HepG2 (cell line): ENCODE results near the gene DSE. TPM values are rescaled to one million over a fixed set of nuclear protein-coding genes. Genes with fewer than 3 reads are reported as not detected.

Source experiments
- ATAC-seq: fragments of 200-7000 bp; cut with Tn5 transposase; 3 replicates; pipeline ENCODE4 v1.9.1; 2020; ENCODE audit warnings: mild to moderate bottlenecking, moderate library complexity
- BruUV-seq: library from RNA; stranded (reverse); fragments of 400-500 nt; replicated peaks from 2 replicates; lab custom pipeline; 2021; lab: Mats Ljungman, UMichigan
- CTCF ChIA-PET: fragments of 300-600 bp; formaldehyde crosslinking; extraction: SDS; loops from one replicate; lab custom pipeline; 2021; ENCODE audit warnings: low total read pairs, inconsistent platforms, low intra/inter-chr PET ratio; lab: Yijun Ruan, JAX
- POLR2A ChIA-PET: fragments of 350-600 bp; sonication (Branson Sonifier 250); formaldehyde crosslinking; loops from one replicate; lab custom pipeline; 2020; ENCODE audit warnings: antibody characterized with exemption, inconsistent platforms; lab: Yijun Ruan, JAX
- DNase-seq: peaks from one replicate; pipeline ENCODE4 v3.0.0-alpha.2; 2015; ENCODE audit warnings: low spot score
- FAIRE-seq: peaks from 3 replicates; lab custom pipeline; 2011; peaks lifted over from hg19 to GRCh38; lab: Jason Lieb, UNC
- H2AFZ ChIP-seq: one replicate; pipeline ENCODE4 v1.6.1; 2011; ENCODE audit warnings: low read length, inconsistent platforms
- H3K27ac ChIP-seq: fragments of 300-600 bp; 3 replicates; pipeline ENCODE4 v1.8.0; 2011; ENCODE audit warnings: mixed run types, mild to moderate bottlenecking, mixed read lengths, low read length, inconsistent platforms; ENCODE audit not compliant: insufficient read depth; ENCODE audit errors: extremely low read length
- H3K27me3 ChIP-seq, 2 experiments: fragments of 200-600 bp in 1 of 2; 2 replicates in 1 of 2; 3 replicates in 1 of 2; pipeline versions ENCODE4 v1.6.0 to v1.8.0; 2011; ENCODE audit warnings: low read length in 2 of 2, mild to moderate bottlenecking in 2 of 2, moderate library complexity in 2 of 2, inconsistent platforms in 1 of 2; ENCODE audit not compliant: insufficient read depth in 2 of 2, control insufficient read depth in 1 of 2
- H3K36me3 ChIP-seq, 2 experiments: fragments of 200-600 bp in 1 of 2; replicated peaks in 1 of 2; 2 replicates in 1 of 2; 3 replicates in 1 of 2; pipeline versions ENCODE4 v1.5.1 to v1.8.0; 2011; ENCODE audit warnings: low read length in 2 of 2, inconsistent platforms in 1 of 2; ENCODE audit not compliant: insufficient read depth in 2 of 2, control insufficient read depth in 1 of 2
- H3K4me1 ChIP-seq: 2 replicates; pipeline ENCODE4 v1.5.1; 2012; ENCODE audit warnings: low read length, inconsistent platforms; ENCODE audit not compliant: insufficient read depth
- H3K4me2 ChIP-seq: 2 replicates; pipeline ENCODE4 v1.6.0; 2011; ENCODE audit warnings: low read depth, low read length, inconsistent platforms
- H3K4me3 ChIP-seq, 3 experiments: fragments of 200-600 bp in 1 of 3; sonication (generic), shearing (Covaris generic) in 1 of 3; replicated peaks in 1 of 3; 2 replicates each; pipeline ENCODE4 v1.5.1; 2011 to 2016; ENCODE audit warnings: low read length in 3 of 3, inconsistent platforms in 2 of 3, low read depth in 2 of 3, mild to moderate bottlenecking in 2 of 3, control low read depth in 1 of 3, mixed read lengths in 1 of 3; ENCODE audit not compliant: insufficient read depth in 1 of 3
- H3K79me2 ChIP-seq: one replicate; pipeline ENCODE4 v1.6.1; 2011; ENCODE audit warnings: low read length, inconsistent platforms; ENCODE audit not compliant: insufficient read depth
- H3K9ac ChIP-seq: 2 replicates; pipeline ENCODE4 v1.6.0; 2011; ENCODE audit warnings: mild to moderate bottlenecking, low read depth, low read length, inconsistent platforms; ENCODE audit not compliant: insufficient read depth
- H3K9me3 ChIP-seq: 2 replicates; pipeline ENCODE4 v1.5.1; 2012; ENCODE audit warnings: mild to moderate bottlenecking, low read length
- H4K20me1 ChIP-seq: 2 replicates; pipeline ENCODE4 v1.6.0; 2011; ENCODE audit warnings: inconsistent platforms, mild to moderate bottlenecking, low read length, moderate library complexity; ENCODE audit not compliant: insufficient read depth
- CBX1 ChIP-seq: IDR thresholded peaks from one replicate; pipeline ENCODE4 v1.6.1; 2016; ENCODE audit warnings: antibody characterized with exemption, low read depth
- HHEX ChIP-seq: IDR thresholded peaks from 2 replicates; pipeline ENCODE4 v1.6.1; 2016; ENCODE audit warnings: control low read depth
- HNF4A ChIP-seq: sonication (generic); formaldehyde crosslinking; IDR thresholded peaks from 2 replicates; pipeline ENCODE4 v1.4.0; 2020; ENCODE audit warnings: missing genetic modification reagents
- KDM2A ChIP-seq: sonication (generic); formaldehyde crosslinking; IDR thresholded peaks from 2 replicates; pipeline ENCODE4 v1.4.0; 2020; ENCODE audit warnings: low read depth, missing genetic modification reagents, borderline replicate concordance
- KLF15 ChIP-seq: sonication (generic); formaldehyde crosslinking; IDR thresholded peaks from 2 replicates; pipeline ENCODE4 v1.8.1; 2023; ENCODE audit warnings: borderline replicate concordance, mild to moderate bottlenecking, inconsistent platforms, missing genetic modification reagents, mixed read lengths
- MBNL3 ChIP-seq: fragments of 250-450 bp; sonication (Bioruptor Pico); conservative IDR thresholded peaks from 2 replicates; pipeline ENCODE4 v1.8.0; 2022; ENCODE audit warnings: mild to moderate bottlenecking, inconsistent platforms
- MEIS2 ChIP-seq: sonication (generic); formaldehyde crosslinking; IDR thresholded peaks from 2 replicates; pipeline ENCODE4 v1.9.0; 2021; ENCODE audit warnings: mild to moderate bottlenecking, missing genetic modification reagents
- NR2F2 ChIP-seq: IDR thresholded peaks from 2 replicates; pipeline ENCODE4 v1.6.1; 2012; ENCODE audit warnings: low read depth, inconsistent platforms, borderline replicate concordance
- POLR2A ChIP-seq, 2 experiments: IDR thresholded peaks; 2 replicates each; pipeline ENCODE4 v1.6.1; 2011; ENCODE audit warnings: low read depth in 2 of 2, low read length in 2 of 2, mild to moderate bottlenecking in 1 of 2, moderate library complexity in 1 of 2; ENCODE audit not compliant: insufficient read depth in 1 of 2
- SMARCE1 ChIP-seq: fragments of 450-650 bp; IDR thresholded peaks from 2 replicates; pipeline ENCODE4 v1.6.1; 2017; ENCODE audit warnings: borderline replicate concordance
- TBP ChIP-seq: sonication (generic); formaldehyde crosslinking; IDR thresholded peaks from 2 replicates; pipeline ENCODE4 v1.5.0; 2020; ENCODE audit warnings: missing genetic modification reagents
- ZNF335 ChIP-seq: sonication (generic); formaldehyde crosslinking; IDR thresholded peaks from 2 replicates; pipeline ENCODE4 v1.4.0; 2020; ENCODE audit warnings: missing genetic modification reagents
- ZNF558 ChIP-seq: sonication (generic); formaldehyde crosslinking; IDR thresholded peaks from 2 replicates; pipeline ENCODE4 v1.9.0; 2022; ENCODE audit warnings: mild to moderate bottlenecking, missing genetic modification reagents, borderline replicate concordance
- ZNF781 ChIP-seq: sonication (generic); formaldehyde crosslinking; IDR thresholded peaks from 2 replicates; pipeline ENCODE4 v1.5.1; 2020; ENCODE audit warnings: borderline replicate concordance, mild to moderate bottlenecking, missing genetic modification reagents; ENCODE audit errors: not compliant biosample characterization
- ZNF891 ChIP-seq: sonication (generic); formaldehyde crosslinking; IDR thresholded peaks from 2 replicates; pipeline ENCODE4 v1.5.0; 2020; ENCODE audit warnings: mild to moderate bottlenecking, missing genetic modification reagents
- WGBS: methylation state at CpG from one replicate; pipeline ENCODE4 v1.1.6; 2017; ENCODE audit warnings: low lambda C conversion rate; 5-methylcytosine and 5-hydroxymethylcytosine counted together
- in situ Hi-C: cut with HindIII; loops from 2 replicates; pipeline ENCODE4 v1.10.0; 2017; ENCODE audit warnings: low pct_unique_long_range_greater_than_20kb; ENCODE audit not compliant: extremely low pct_ligation_motif_present
- intact Hi-C: fragments of 100-400 bp; cut with micrococcal nuclease; formaldehyde crosslinking; loops from one replicate; pipeline ENCODE4 v1.10.0; 2022; ENCODE audit not compliant: unreplicated experiment
- polyA plus RNA-seq, 8 experiments: library from polyadenylated mRNA; depleted of rRNA in 3 of 8; stranded (reverse) in 7 of 8; unstranded in 1 of 8; fragments of >200 nt; fragmentation: Illumina TruSeq in 4 of 8; extraction: Trizol in 4 of 8; gene quantifications; 2 replicates each; pipeline versions ENCODE4 v1.2.1 to v1.2.3, GENCODE V29; 2011 to 2016; ENCODE audit warnings: low read depth in 4 of 8, missing spikeins in 1 of 8, mixed read lengths in 1 of 8; ENCODE audit not compliant: insufficient read depth in 1 of 8
- total RNA-seq, 5 experiments: library from RNA; depleted of rRNA; stranded (reverse); fragments of >200 nt; fragmentation: Illumina TruSeq; extraction: Trizol; gene quantifications; 2 replicates each; pipeline ENCODE4 v1.2.3, GENCODE V29; 2016; ENCODE audit warnings: low read depth in 1 of 5
- TF ChIP-seq, protein P1 (sequence below): IDR thresholded peaks from 2 replicates; pipeline ENCODE4 v1.6.1; 2018; ENCODE audit warnings: missing genetic modification reagents
- TF ChIP-seq, protein P2 (sequence below): sonication (generic); formaldehyde crosslinking; IDR thresholded peaks from 2 replicates; pipeline ENCODE4 v1.4.0; 2020; ENCODE audit warnings: missing genetic modification reagents
- TF ChIP-seq, protein P3 (sequence below): sonication (generic); formaldehyde crosslinking; IDR thresholded peaks from 2 replicates; pipeline ENCODE4 v1.9.0; 2021; ENCODE audit warnings: missing genetic modification reagents, mild to moderate bottlenecking, borderline replicate concordance
- TF ChIP-seq, protein P4 (sequence below): sonication (generic); formaldehyde crosslinking; IDR thresholded peaks from 2 replicates; pipeline ENCODE4 v1.4.0; 2020; ENCODE audit warnings: mild to moderate bottlenecking, missing genetic modification reagents
- TF ChIP-seq, protein P5 (sequence below): sonication (generic); IDR thresholded peaks from 2 replicates; pipeline ENCODE4 v1.6.1; 2016; ENCODE audit warnings: low read depth, borderline replicate concordance

DSE gene
- total and polyA plus RNA-seq, 2 of the 13 experiments (the other 11 are each of a cell fraction or from before 2014, with no cell fraction given): 2.6 to 4.6 TPM

DNA sequence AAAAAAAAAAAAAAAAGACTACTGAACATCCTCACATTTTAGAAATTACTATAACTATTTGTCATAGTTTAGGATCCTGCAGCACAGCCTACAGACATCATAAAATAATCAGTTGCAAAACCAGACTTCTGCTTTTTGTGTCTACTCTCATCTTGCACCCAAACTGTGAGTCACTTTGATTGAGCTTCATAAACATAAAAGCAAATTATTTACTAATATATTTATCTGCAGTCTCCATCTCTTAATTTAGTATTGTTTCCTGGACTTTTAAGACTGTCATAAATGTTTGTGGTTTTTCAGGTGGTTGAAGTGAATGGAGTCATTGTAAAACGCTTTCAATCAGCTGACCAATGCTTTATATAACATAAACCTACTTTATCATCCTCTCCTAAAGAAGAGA, 75.7 kb downstream of the DSE start (continued):
- TF ChIP-seq MEIS2 (CRISPR knock-in tag) (no peak), KLF15 (CRISPR knock-in tag) (no peak), CBX1 (no peak), KDM2A (CRISPR knock-in tag) (no peak), POLR2A (IDR thresholded peaks at IDR 0.05; ENCODE audit: insufficient read depth in 1 of 2, low read depth in 2 of 2, low read length in 2 of 2) (no peak), ZNF781 (CRISPR knock-in tag) (no peak), HNF4A (CRISPR knock-in tag) (no peak), ZNF558 (no peak), TBP (CRISPR knock-in tag) (no peak)
- TF ChIP-seq, protein P1, sequence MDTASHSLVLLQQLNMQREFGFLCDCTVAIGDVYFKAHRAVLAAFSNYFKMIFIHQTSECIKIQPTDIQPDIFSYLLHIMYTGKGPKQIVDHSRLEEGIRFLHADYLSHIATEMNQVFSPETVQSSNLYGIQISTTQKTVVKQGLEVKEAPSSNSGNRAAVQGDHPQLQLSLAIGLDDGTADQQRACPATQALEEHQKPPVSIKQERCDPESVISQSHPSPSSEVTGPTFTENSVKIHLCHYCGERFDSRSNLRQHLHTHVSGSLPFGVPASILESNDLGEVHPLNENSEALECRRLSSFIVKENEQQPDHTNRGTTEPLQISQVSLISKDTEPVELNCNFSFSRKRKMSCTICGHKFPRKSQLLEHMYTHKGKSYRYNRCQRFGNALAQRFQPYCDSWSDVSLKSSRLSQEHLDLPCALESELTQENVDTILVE (CRISPR knock-in tag): no peak
- TF ChIP-seq, protein P2, sequence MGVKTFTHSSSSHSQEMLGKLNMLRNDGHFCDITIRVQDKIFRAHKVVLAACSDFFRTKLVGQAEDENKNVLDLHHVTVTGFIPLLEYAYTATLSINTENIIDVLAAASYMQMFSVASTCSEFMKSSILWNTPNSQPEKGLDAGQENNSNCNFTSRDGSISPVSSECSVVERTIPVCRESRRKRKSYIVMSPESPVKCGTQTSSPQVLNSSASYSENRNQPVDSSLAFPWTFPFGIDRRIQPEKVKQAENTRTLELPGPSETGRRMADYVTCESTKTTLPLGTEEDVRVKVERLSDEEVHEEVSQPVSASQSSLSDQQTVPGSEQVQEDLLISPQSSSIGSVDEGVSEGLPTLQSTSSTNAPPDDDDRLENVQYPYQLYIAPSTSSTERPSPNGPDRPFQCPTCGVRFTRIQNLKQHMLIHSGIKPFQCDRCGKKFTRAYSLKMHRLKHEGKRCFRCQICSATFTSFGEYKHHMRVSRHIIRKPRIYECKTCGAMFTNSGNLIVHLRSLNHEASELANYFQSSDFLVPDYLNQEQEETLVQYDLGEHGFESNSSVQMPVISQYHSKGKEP (CRISPR knock-in tag): no peak
- TF ChIP-seq, all 625 proteins: peak for 0

DNA sequence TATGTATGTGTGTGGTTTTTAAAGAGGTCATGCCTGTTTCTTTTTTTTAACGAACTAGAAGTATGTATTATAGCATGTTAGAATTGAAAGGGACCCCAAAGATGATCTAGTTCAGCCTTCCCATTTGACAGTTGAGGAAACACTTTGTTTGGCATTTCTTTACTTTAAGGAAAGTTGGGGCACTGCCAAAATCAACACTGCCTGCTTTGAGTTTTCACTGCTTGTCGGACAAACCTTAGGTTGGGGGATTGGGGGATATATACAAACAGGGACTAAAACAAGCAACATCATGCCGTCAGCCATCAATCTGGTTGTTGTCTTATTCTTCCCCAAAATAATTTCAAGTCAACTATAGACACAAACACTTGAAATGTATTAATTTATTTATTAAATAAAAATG, 76.3 kb downstream of the DSE start:
- no peaks in the 10 kb centered on the region for H3K36me3 ChIP-seq
- ChIA-PET POLR2A (no interaction called here), CTCF (no interaction called here)
- ATAC-seq (no peak), DNase-seq (no peak), FAIRE-seq (no peak)
- H3K9me3 ChIP-seq: no peaks in the 10 kb centered on the region
- H3K79me2 ChIP-seq: no peaks in the 10 kb centered on the region
- BruUV-seq: no TSS peak
- no peak overlapping the region for H3K9ac ChIP-seq
- no peaks in the 10 kb centered on the region for H3K27me3 ChIP-seq
- no peak overlapping the region for H3K4me3 ChIP-seq
- no peak overlapping the region for H3K4me2 ChIP-seq
- H2AFZ ChIP-seq: no peak overlapping the region
- H3K4me1 ChIP-seq: no peaks in the 10 kb centered on the region
- WGBS: 16% methylated on average over 3 of the region's 3 CpGs
- intact Hi-C loops (no loop called here), in situ Hi-C loops (no loop called here)
- no peak overlapping the region for H3K27ac ChIP-seq
- no peaks in the 10 kb centered on the region for H4K20me1 ChIP-seq
- TF ChIP-seq MBNL3: no peak
- TF ChIP-seq, protein P3, sequence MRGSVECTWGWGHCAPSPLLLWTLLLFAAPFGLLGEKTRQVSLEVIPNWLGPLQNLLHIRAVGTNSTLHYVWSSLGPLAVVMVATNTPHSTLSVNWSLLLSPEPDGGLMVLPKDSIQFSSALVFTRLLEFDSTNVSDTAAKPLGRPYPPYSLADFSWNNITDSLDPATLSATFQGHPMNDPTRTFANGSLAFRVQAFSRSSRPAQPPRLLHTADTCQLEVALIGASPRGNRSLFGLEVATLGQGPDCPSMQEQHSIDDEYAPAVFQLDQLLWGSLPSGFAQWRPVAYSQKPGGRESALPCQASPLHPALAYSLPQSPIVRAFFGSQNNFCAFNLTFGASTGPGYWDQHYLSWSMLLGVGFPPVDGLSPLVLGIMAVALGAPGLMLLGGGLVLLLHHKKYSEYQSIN (CRISPR knock-in tag): no peak
- no peak for TF ChIP-seq NR2F2
- no peak for TF ChIP-seq ZNF335 (CRISPR knock-in tag)
- no peak for TF ChIP-seq SMARCE1
- TF ChIP-seq ZNF891 (CRISPR knock-in tag): no peak
- TF ChIP-seq, protein P4, sequence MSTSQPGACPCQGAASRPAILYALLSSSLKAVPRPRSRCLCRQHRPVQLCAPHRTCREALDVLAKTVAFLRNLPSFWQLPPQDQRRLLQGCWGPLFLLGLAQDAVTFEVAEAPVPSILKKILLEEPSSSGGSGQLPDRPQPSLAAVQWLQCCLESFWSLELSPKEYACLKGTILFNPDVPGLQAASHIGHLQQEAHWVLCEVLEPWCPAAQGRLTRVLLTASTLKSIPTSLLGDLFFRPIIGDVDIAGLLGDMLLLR: no peak
- TF ChIP-seq HHEX (CRISPR knock-in tag): no peak
- TF ChIP-seq, protein P5, sequence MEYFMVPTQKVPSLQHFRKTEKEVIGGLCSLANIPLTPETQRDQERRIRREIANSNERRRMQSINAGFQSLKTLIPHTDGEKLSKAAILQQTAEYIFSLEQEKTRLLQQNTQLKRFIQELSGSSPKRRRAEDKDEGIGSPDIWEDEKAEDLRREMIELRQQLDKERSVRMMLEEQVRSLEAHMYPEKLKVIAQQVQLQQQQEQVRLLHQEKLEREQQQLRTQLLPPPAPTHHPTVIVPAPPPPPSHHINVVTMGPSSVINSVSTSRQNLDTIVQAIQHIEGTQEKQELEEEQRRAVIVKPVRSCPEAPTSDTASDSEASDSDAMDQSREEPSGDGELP: no peak
